GM18868 (cell line): ENCODE data around the gene FAM219B.

Source experiments
- ATAC-seq: cut with Tn5 transposase; IDR thresholded peaks from one replicate; pipeline ENCODE4 v1.9.1; 2021; ENCODE audit warnings: mild to moderate bottlenecking, moderate library complexity; ENCODE audit not compliant: unreplicated experiment

The FAM219B gene

GRCh38 chr15:74851960-74852359 lies 54.7 kb downstream of the FAM219B start:
- no peak for ATAC-seq

GRCh38 chr15:74850393-74850792 lies 56.3 kb downstream of the FAM219B start:
- ATAC-seq = no peak
